Measurements from ENCODE around the gene RNF138. TPM values are rescaled to one million over a fixed set of nuclear protein-coding genes. Genes with fewer than 3 reads are reported as not detected.

RNF138 gene
- total and polyA plus RNA-seq, 2 experiments from 2014 or later = 58.0 to 89.6 TPM

GRCh38 chr18:32092422-32093101, 888 bp downstream of the RNF138 start (continued):
- no peak for TF ChIP-seq REST (IDR thresholded peaks at IDR 0.05; ENCODE audit: unreplicated experiment)

- peak overlapping the region; percentile 97 for H3K4me3 Mint-ChIP-seq
- H3K4me1 Mint-ChIP-seq = peaks cover 27% of the 10 kb centered on the region
- Histone ChIP-seq H3K27ac (ENCODE audit: low read depth) (peak overlapping the region; percentile 78), H3K4me3 (peak overlapping the region; percentile 92), H3K9me2 (ENCODE audit: insufficient read depth) (no peaks in the 10 kb centered on the region), H3K36me3 (ENCODE audit: insufficient read depth) (peaks cover 4% of the 10 kb centered on the region; the same call in 1 of the 2 replicates), H2AFZ (peak overlapping the region; percentile 52; the same call in 1 of the 2 replicates), H3F3A (replicated peaks; ENCODE audit: low read depth) (peaks cover 12% of the 10 kb centered on the region), H3K4me2 (peak overlapping the region; percentile 100), H4K20me1 (replicated peaks; ENCODE audit: insufficient read depth) (peaks cover 22% of the 10 kb centered on the region), H3K79me2 (replicated peaks; ENCODE audit: insufficient read depth) (peaks cover 52% of the 10 kb centered on the region), H3K4me1 (ENCODE audit: insufficient read depth) (peaks cover 32% of the 10 kb centered on the region), H3K27me3 (ENCODE audit: insufficient read depth) (no peaks in the 10 kb centered on the region)
- H3K27me3 Mint-ChIP-seq (ENCODE audit: insufficient read depth, low read depth, poor library complexity) = peaks cover 7% of the 10 kb centered on the region
- peak overlapping the region; percentile 62; the same call in 1 of the 2 replicates for H3K27ac Mint-ChIP-seq
- ATAC-seq = peak; percentile 20
- DNase-seq (ENCODE audit: low spot score) = peak; percentile 76
- TF ChIP-seq ETS1 (IDR thresholded peaks at IDR 0.05) = no peak
- no peak for TF ChIP-seq POLR2AphosphoS5 (IDR thresholded peaks at IDR 0.05; ENCODE audit: low read depth)
- TF ChIP-seq JUNB (IDR thresholded peaks at IDR 0.05; ENCODE audit: unreplicated experiment) = no peak
- TF ChIP-seq REST (IDR thresholded peaks at IDR 0.05; ENCODE audit: unreplicated experiment) = no peak
- no peak for TF ChIP-seq STAT1 (IDR thresholded peaks at IDR 0.05; ENCODE audit: unreplicated experiment)
- TF ChIP-seq CREB1 (CRISPR knock-in tag; IDR thresholded peaks at IDR 0.05; ENCODE audit: low read depth) = no peak
- TF ChIP-seq EZH2phosphoT487 (IDR thresholded peaks at IDR 0.05; ENCODE audit: unreplicated experiment) = no peak
- peaks cover 30% of the 10 kb centered on the region for H3K36me3 Mint-ChIP-seq (ENCODE audit: low read depth)
- H3K9me3 Mint-ChIP-seq = no peaks in the 10 kb centered on the region; the same call in 2 of the 3 replicates
Observed at GRCh38 chr18:32093102-32093511, 1.4 kb downstream of the RNF138 start.

Measured in GM23338 (cell line).